ENCODE measurements around the gene CS.

- TF ChIP-seq, protein P1, sequence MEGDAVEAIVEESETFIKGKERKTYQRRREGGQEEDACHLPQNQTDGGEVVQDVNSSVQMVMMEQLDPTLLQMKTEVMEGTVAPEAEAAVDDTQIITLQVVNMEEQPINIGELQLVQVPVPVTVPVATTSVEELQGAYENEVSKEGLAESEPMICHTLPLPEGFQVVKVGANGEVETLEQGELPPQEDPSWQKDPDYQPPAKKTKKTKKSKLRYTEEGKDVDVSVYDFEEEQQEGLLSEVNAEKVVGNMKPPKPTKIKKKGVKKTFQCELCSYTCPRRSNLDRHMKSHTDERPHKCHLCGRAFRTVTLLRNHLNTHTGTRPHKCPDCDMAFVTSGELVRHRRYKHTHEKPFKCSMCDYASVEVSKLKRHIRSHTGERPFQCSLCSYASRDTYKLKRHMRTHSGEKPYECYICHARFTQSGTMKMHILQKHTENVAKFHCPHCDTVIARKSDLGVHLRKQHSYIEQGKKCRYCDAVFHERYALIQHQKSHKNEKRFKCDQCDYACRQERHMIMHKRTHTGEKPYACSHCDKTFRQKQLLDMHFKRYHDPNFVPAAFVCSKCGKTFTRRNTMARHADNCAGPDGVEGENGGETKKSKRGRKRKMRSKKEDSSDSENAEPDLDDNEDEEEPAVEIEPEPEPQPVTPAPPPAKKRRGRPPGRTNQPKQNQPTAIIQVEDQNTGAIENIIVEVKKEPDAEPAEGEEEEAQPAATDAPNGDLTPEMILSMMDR (IDR thresholded peaks at IDR 0.05): no peak
- no peak for TF ChIP-seq POLR2A (IDR thresholded peaks at IDR 0.05)
Observed at GRCh38 chr12:56247923-56248322, 52.2 kb downstream of the CS start.

All from testis (tissue), 2 donors.